NCI-H510A treated with DMSO at 0.1 percent for 48 hours (cell line): ENCODE measurements around the gene ALDH3B1.

Source experiments
- DNase-seq: peaks from one replicate; lab custom pipeline; 2025; lab: John Stamatoyannopoulos, UW

Gene ALDH3B1

DNA sequence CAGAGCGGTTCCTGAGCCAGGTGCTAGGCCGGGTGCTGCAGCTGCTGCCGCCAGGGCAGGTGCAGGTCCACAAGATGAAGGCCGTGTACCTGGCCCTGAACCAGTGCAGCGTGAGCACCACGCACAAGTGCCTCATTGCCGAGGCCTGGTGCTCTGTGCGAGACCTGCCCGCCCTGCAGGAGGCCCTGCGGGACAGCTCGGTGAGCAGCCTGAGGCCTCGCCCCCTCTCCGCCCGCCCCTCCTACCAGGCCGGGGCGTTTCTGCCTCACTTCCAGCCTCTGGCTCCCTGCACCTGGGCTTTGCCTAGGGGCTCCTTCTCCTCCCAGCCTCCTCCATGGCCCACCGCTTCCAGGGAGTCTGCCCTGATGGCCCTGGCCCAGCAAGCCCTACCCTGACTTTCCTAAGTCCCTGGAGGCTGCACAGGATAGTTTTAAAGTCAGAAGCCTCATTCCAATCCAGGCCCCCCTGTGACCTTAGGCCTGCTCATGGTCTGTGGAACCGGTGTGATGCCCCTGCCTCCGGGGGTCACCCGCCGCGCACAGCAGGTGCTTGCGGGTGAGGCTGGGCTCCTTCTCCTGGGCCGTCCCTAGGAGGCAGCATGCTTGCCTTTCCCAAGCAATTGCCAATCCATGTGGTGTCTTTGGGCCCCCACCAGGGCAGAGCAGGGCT is 34.2 kb downstream of the ALDH3B1 start:
- peak; percentile 75 for DNase-seq

DNA sequence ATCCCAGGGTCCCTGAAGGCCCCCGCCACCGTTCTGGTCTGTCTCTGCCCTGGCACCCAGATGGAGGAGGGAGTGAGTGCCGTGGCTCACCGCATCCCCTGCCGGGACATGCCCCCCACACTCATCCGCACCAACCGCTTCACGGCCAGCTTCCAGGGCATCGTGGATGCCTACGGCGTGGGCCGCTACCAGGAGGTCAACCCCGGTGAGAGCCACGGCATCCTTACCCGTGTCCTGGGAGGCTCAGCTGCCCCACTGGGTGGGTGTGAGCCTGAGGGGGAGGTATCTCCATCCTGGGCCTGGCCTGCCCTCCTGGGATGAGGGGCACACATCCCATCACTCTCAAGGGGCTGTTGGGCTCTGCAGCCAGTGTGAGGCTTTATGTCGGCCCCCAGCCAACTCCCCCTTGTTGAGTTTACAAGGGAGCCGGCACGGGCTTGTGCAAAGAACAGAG is 34.8 kb downstream of the ALDH3B1 start:
- DNase-seq, result no peak

DNA sequence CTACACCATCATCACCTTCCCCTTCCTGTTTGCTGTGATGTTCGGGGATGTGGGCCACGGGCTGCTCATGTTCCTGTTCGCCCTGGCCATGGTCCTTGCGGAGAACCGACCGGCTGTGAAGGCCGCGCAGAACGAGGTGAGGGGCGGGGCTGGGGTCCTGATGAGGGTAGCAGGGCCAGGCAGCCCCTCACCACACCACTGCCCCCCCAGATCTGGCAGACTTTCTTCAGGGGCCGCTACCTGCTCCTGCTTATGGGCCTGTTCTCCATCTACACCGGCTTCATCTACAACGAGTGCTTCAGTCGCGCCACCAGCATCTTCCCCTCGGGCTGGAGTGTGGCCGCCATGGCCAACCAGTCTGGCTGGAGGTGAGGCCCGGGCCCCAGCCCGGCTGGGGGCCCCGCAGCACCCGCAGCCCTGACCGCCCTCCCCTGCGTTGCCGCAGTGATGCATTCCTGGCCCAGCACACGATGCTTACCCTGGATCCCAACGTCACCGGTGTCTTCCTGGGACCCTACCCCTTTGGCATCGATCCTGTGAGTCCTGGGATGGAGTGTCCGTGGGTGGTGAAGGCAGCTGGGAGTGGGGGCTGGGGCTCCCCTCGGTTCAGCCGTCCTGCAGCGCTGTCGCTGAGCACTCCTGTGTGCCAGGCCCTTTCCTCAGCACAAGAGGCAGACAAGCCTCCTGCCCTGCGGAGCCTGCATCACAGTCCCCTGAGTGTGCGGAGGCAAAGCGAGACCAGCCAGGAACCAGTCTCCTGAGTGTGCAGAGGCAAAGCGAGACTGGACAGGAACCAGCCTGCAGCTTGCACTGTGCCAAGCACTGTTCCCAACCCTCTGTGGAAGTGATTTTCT is 37.5 kb downstream of the ALDH3B1 start:
- no peak for DNase-seq

DNA sequence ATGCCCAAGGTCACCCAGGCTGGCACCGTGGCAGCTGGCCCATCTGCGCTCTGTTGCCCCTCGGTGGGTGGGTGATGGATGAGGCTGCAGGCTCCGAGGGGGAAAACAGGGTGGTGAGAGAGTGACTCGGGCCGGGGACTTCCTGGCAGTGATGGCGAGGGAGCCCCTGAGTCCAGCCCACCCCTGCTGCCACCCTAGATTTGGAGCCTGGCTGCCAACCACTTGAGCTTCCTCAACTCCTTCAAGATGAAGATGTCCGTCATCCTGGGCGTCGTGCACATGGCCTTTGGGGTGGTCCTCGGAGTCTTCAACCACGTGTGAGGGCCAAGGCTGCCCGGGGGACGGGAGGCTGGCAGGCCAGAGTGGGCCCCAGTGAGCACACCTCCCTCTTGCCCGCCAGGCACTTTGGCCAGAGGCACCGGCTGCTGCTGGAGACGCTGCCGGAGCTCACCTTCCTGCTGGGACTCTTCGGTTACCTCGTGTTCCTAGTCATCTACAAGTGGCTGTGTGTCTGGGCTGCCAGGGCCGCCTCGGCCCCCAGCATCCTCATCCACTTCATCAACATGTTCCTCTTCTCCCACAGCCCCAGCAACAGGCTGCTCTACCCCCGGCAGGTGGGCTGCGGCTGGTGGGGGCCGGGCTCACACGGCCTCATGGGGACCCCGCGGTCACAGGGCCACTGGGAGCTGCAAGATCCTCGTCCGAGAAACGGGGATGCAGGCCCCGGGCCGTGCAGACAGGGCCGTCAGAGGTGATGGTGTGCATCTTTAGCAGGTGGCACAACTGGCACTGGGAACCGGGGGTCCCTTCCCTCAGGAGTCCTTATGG is 38.8 kb downstream of the ALDH3B1 start:
- DNase-seq, result no peak

GRCh38 chr11:68049509-68050370 is 39.6 kb downstream of the ALDH3B1 start:
- no peak for DNase-seq

DNA sequence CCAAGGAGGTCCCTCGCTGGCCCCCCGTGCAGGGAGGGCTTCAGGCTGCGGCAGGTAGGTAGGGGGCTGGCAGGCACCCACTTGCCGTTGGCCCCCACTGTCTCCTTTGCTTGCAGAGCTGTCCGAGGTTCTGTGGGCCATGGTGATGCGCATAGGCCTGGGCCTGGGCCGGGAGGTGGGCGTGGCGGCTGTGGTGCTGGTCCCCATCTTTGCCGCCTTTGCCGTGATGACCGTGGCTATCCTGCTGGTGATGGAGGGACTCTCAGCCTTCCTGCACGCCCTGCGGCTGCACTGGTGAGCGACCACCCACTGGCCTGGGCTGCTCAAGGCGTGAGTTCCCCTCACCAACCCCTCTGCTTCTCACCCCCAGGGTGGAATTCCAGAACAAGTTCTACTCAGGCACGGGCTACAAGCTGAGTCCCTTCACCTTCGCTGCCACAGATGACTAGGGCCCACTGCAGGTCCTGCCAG is 40.3 kb downstream of the ALDH3B1 start:
- no peak for DNase-seq

GRCh38 chr11:68051191-68052136 is 41.3 kb downstream of the ALDH3B1 start:
- DNase-seq, result no peak

DNA sequence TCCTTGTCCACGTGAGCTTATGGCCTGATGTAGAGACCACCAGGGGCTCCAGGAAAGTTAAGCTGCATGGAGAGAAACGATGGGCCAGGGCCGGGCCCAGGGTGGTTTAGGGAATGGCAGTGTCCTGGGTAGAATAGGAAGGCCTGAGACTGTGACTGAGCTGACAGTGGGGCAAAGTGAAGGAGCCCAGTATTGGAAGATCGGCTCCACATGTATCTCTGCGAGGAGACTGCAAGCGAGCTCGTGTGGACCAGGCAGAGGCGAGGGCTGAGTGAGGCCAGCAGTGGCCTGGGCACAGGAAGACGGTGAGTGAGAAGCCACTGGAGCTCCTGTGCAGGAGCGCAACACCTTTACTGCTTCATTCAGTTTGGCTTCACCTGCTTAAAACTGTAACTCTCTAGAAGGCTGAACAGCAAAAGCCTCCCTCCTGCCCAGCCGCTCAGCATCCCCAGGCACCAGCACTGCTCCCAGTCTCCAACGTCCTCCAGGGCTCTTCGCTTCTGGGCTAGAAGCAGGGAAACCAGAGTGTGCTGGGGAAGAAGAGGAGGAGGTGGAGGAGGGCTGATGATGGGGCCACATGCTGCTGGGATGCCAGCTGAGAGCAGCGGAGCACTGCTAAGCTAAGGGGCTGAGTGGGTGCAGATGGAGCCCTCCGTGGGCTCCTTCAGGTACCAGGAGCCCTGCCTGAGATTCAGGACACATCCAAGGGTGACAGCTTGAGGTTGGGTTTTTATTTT is 42.2 kb downstream of the ALDH3B1 start:
- no peak for DNase-seq

GRCh38 chr11:68053117-68053516 is 43.0 kb downstream of the ALDH3B1 start:
- no peak for DNase-seq

DNA sequence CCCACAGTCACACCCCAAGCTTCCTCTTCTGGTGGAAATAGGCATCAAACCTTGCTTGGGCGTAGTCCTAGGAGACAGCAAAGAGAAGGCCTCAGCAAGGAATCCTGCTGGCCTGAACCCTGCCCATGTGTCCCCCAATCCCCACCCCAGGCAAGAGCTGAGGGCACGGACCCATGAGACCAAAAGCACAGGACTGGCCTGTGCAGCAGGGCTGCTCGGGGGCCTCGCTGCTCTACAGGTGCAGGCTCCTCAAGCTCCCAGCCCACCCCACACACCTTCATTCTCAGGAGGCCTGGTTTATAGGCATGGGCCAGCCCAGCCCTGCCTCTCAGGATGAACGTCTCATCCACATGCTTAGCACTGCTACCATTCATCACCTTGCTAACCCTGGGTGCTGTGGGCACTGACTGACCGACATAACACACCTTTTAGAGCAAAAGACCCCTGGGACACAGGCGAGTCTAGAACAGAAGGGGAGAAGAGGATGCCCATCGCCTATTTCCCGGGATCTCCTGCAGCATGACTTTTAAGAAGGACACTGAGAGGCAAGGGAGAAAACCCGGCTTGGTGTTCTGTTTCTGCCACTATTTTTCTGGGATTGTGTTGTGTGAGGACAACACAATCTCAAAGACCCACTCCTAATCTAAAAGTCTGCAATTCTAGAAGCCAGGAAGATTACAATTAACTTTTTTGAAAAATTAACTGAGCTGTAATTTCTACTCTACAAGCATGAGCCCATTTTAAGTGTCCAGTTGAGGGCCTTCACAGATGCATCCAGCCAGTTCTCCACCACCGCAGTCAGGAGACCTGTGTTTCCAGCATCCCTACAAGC is 44.1 kb downstream of the ALDH3B1 start:
- no peak for DNase-seq

DNA sequence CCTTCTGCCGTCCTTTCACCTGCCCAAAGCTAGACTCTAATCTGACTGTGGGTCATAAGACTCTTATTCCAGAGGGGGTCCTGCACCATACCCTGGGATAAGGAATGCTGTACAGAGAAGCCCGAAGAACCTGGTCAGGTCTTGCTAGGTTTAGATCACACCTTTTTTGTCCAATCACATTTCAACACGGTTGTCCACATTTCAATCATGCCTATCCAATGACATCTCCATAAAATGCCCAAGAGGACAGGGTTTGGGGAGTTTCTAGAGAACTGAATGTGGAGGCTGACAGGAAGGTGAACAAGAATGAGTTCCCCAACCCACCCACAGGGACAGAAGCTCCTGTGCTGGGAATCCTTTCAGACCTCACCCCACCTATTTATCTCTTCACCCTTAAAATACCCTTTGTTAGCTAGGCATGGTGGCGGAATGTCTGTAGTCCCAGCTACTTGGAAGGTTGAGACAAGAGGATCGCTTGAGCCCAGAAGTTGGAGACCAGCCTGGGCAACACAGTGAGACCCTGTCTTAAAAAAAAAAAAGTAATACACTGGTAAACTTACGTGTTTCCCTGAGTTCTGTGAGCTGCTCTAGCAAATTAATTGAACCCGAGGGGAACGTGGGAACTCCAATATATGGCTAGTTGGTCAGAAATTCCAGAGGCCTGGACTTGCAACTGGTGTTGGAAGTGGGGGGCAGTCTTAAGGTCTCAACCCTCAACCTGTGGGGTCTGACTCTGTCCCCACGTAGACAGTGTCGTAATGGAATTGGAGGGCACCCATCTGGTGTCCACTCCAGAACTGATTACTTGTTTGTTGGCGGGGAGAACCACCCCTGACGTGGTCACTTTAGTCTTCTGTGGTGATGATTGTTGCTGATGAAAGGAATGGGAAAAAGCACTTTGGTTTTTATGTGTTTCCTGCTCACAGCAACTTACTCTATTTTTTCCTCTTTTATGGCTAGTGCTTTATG is 46.5 kb downstream of the ALDH3B1 start:
- DNase-seq, result no peak

DNA sequence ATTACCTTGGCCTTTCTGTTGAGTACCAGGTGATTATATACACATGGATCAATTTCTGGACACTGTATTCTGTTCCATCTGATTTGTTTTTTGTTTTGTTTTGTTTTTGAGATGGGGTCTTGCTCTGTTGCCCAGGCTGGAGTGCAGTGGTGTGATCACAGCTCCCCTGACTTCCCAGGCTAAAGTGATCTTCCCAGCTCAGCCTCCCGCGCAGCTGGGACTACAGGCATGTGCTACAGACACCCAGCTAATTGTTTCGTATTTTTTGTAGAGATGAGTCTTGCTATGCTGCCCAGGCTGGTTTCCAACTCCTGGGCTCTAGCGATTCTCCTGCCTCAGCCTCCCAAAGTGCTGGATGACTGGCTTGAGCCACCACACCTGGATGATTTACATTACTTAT is 47.7 kb downstream of the ALDH3B1 start:
- no peak for DNase-seq

DNA sequence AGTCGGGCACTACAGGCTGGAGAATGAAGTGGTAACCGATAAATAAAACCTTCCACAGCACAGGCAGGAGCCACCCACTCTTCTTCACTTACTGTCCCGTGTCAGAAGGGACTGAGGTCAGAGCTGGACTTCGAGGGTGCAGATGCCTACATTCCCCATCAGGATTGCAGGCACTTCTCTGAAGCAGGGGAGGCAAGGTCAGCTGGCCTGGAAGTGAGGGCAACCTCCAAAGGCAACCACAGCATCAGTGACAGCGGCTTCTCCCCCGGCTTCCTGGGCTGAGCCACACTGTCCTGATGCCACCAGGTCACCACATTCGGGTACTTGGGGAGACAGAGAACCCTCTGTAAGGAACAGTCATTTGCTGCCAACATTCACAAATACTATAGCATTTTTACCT is 51.4 kb downstream of the ALDH3B1 start:
- no peak for DNase-seq

- DNase-seq, result no peak
These were observed 54.8 kb downstream of the ALDH3B1 start for GRCh38 chr11:68064926-68065325.

- no peak for DNase-seq
These were observed 55.7 kb downstream of the ALDH3B1 start for GRCh38 chr11:68065841-68066240.

GRCh38 chr11:68066742-68067141 is 56.6 kb downstream of the ALDH3B1 start:
- DNase-seq, result no peak

DNA sequence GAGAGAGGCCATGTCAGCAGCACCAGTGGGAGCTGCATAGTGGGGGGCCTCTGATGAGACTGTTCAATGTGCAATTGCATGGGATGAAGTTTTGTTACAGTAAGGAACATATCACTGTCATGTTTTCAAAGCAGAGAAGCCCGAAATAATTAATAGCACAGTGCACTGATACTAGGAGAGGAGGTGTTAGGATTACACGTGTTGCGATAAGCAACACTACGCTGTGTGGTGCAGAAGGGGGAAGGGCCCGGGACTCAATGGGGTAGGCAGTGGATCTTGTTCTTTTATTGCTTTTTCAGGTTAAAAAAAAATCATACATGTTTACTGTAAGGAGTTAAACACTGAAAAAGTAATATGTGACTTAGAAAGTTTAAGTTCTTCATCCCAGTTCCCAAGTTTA is 57.9 kb downstream of the ALDH3B1 start:
- DNase-seq, result no peak
